AG04450 (cell line): ENCODE data around the gene TMEM232. TPM values are rescaled to one million over a fixed set of nuclear protein-coding genes. Genes with fewer than 3 reads are reported as not detected.
A peak's percentile ranks its signal among the peaks of the same experiment; 100 is the strongest.

Source experiments
- CTCF ChIA-PET: fragments of 300-600, 350-600 bp; formaldehyde crosslinking; extraction: SDS; loops from one replicate; lab custom pipeline; 2022; ENCODE audit warnings: antibody characterized with exemption, inconsistent platforms; lab: Charles Lee
- POLR2A ChIA-PET: fragments of 350-600 bp; formaldehyde crosslinking; extraction: SDS; loops from one replicate; lab custom pipeline; 2021; ENCODE audit warnings: antibody characterized with exemption, inconsistent platforms; lab: Yijun Ruan, JAX
- DNase-seq: peaks from one replicate; pipeline ENCODE4 v3.0.0-alpha.2; 2011; ENCODE audit warnings: low read depth, low spot score
- H3K27ac ChIP-seq: one replicate; pipeline ENCODE4 v1.5.1; 2012; ENCODE audit warnings: low read depth, low read length, control low read depth
- H3K27me3 ChIP-seq: one replicate; pipeline ENCODE4 v1.6.0; 2012; ENCODE audit warnings: low read length; ENCODE audit not compliant: control insufficient read depth, insufficient read depth
- H3K4me3 ChIP-seq: 2 replicates; pipeline ENCODE4 v1.5.1; 2011; ENCODE audit warnings: mild to moderate bottlenecking, low read depth, low read length, control low read depth
- H3K9me3 ChIP-seq: 2 replicates; pipeline ENCODE4 v1.5.1; 2012; ENCODE audit warnings: low read length; ENCODE audit not compliant: control insufficient read depth, insufficient read depth
- polyA minus RNA-seq: library from RNA; depleted of rRNA, polyadenylated mRNA; stranded (reverse); fragments of >200 nt; gene quantifications from 2 replicates; pipeline ENCODE4 v1.2.3, GENCODE V29; 2011; rRNA and poly(A)+ RNA removed
- polyA plus RNA-seq: library from polyadenylated mRNA; depleted of rRNA; stranded (reverse); fragments of >200 nt; gene quantifications from 2 replicates; pipeline ENCODE4 v1.2.3, GENCODE V29; 2011; rRNA removed
- TF ChIP-seq, protein P1 (sequence below): IDR thresholded peaks from 2 replicates; pipeline ENCODE4 v1.5.1; 2011; ENCODE audit warnings: low read depth, low read length, control low read depth, inconsistent platforms

Gene TMEM232
- 0.50 and 0.95 TPM in 2 replicates for polyA plus RNA-seq
- polyA minus RNA-seq = 1.9 and 2.3 TPM in 2 replicates

GRCh38 chr5:110726249-110727024, at the start of gene TMEM232:
TSS of gene TMEM232 (minus strand) at chr5:110726671. CDS start at chr5:110667352, 59,319 bp downstream.
- Histone ChIP-seq H3K27ac (no peak within 1 kb of the TSS), H3K9me3 (no peaks in the 10 kb centered on the region), H3K4me3 (peak within 1 kb of the TSS; percentile 49), H3K27me3 (no peaks in the 10 kb centered on the region)
- POLR2A ChIA-PET = no interaction called here
- CTCF ChIA-PET = interaction anchor here (1.0 kb wide), 1 partner anchor 10 kb away, joined by 3 read pairs; no protein-coding TSS in a partner anchor
- TF ChIP-seq, protein P1, sequence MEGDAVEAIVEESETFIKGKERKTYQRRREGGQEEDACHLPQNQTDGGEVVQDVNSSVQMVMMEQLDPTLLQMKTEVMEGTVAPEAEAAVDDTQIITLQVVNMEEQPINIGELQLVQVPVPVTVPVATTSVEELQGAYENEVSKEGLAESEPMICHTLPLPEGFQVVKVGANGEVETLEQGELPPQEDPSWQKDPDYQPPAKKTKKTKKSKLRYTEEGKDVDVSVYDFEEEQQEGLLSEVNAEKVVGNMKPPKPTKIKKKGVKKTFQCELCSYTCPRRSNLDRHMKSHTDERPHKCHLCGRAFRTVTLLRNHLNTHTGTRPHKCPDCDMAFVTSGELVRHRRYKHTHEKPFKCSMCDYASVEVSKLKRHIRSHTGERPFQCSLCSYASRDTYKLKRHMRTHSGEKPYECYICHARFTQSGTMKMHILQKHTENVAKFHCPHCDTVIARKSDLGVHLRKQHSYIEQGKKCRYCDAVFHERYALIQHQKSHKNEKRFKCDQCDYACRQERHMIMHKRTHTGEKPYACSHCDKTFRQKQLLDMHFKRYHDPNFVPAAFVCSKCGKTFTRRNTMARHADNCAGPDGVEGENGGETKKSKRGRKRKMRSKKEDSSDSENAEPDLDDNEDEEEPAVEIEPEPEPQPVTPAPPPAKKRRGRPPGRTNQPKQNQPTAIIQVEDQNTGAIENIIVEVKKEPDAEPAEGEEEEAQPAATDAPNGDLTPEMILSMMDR = no peak
- DNase-seq = no peak

GRCh38 chr5:110770286-110770685, 43.8 kb upstream of the TMEM232 start:
- H3K27me3 ChIP-seq = no peaks in the 10 kb centered on the region
- no peaks in the 10 kb centered on the region for H3K9me3 ChIP-seq
- TF ChIP-seq, protein P1 = no peak
- ChIA-PET CTCF (interaction anchor here (0.7 kb wide), 1 partner anchor 21 kb away, joined by 3 read pairs; no protein-coding TSS in a partner anchor), POLR2A (no interaction called here)
- H3K4me3 ChIP-seq = no peak overlapping the region
- DNase-seq = no peak
- H3K27ac ChIP-seq = no peak overlapping the region

DNA sequence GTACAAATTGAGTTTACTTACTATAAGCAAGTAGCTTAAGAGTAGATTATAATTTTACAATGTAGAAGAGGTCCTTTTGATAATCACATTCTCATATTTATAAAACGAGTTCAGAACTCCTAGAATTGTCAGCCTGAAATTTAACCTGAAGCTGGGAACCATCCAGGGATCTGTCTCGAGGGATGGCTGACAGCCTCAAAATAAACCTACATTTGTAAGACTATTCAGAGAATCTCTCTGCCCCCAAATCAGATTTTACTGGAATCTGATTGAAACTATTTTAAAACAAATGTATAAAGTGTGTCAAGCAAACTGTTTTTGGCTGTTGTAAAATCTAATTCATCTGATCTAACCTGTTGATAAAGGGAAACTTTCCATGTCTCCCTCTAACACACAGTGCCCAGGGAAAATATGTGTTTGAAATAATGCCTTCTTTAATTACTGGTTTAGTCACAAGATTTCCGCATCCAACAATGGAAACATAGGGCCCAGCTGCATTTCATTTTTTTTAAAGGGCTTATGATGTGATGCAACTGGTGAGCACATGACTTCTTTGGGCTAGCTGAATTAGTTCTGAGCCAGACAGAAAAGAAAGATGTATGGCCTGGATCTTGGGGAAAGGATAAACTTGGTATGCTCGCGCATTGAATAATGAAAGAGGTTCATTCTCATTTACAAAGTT, 42.7 kb upstream of the TMEM232 start:
- peak; percentile 65 for DNase-seq
- Histone ChIP-seq H3K9me3 (no peaks in the 10 kb centered on the region), H3K27ac (peak overlapping the region; percentile 54), H3K4me3 (no peak overlapping the region), H3K27me3 (no peaks in the 10 kb centered on the region)
- CTCF ChIA-PET = interaction anchor here (0.6 to 3.9 kb wide), 4 partner anchors 11 to 363 kb away, joined by 3 to 12 read pairs (median 4); no protein-coding TSS in a partner anchor
- POLR2A ChIA-PET = no interaction called here
- TF ChIP-seq, protein P1 = no peak

DNA sequence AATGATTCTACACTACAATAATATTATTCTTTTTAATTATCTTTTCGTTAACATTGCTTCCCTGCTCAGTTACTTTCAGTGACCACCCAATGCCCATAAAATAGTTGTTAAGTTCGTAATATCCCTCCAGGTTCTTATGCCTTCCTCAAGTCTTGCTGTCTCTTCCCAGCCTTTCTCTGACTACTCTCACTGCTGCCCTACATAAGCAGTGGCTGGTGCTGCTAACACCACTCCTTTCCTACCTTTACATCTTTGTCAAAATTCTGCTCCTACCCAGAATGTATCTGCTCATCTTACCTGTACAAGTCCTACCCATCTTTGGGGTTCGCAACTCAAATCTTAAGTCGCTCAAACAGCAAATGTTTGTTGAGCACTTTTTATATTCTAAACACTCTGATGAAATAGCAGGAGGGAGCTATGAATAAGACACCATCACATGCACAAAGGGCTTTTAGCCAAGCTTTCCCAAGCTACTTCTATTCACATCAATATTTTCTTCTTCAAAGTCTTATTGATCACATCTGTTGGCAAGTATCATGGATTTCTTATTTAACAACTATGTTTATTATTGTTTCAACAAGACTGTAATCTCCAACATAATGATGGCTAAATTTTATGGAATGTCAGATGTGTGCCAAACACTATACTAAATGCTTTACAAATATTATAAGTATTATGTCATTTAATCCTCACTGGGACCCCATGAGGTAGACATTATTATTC, 41.8 kb upstream of the TMEM232 start:
- Histone ChIP-seq H3K4me3 (no peak overlapping the region), H3K27me3 (no peaks in the 10 kb centered on the region), H3K9me3 (no peaks in the 10 kb centered on the region), H3K27ac (peak overlapping the region; percentile 43)
- ChIA-PET POLR2A (no interaction called here), CTCF (interaction anchor here (1.5 to 3.9 kb wide), 3 partner anchors 10 to 333 kb away, joined by 4 to 12 read pairs (median 4); no protein-coding TSS in a partner anchor)
- DNase-seq = no peak
- TF ChIP-seq, protein P1 = no peak
